Adrenal gland (tissue), 12 donors: Measurements from ENCODE around the gene FLVCR1. TPM values are rescaled to one million over a fixed set of nuclear protein-coding genes. Genes with fewer than 3 reads are reported as not detected.

Experiments used
- DNase-seq, 7 donors: peaks; one replicate each; pipeline ENCODE4 v3.0.0-alpha.2; 2019 to 2020
- H3K27ac ChIP-seq, 5 donors: fragments of 200-600 bp; sonication (generic) in 4 of 5; 1 replicate in 3 of 5; 2 replicates in 2 of 5; pipeline versions ENCODE4 v1.5.1 to v1.8.0; 2016 to 2020; ENCODE audit warnings: mild to moderate bottlenecking in 1 of 5
- H3K27me3 ChIP-seq: fragments of 200-600 bp; 2 replicates; pipeline ENCODE4 v1.8.0; 2021
- H3K36me3 ChIP-seq, 2 donors: fragments of 200-600 bp; replicated peaks in 1 of 2; 1 replicate in 1 of 2; 2 replicates in 1 of 2; pipeline versions ENCODE4 v1.5.1 to v1.8.0; 2018 to 2022
- H3K4me1 ChIP-seq, 2 donors: fragments of 200-600 bp; replicated peaks in 1 of 2; 1 replicate in 1 of 2; 2 replicates in 1 of 2; pipeline versions ENCODE4 v1.5.1 to v1.8.0; 2018 to 2021
- H3K4me3 ChIP-seq, 4 donors: fragments of 200-600 bp; sonication (generic) in 3 of 4; one replicate each; pipeline ENCODE4 v1.5.1; 2016 to 2018
- H3K9me3 ChIP-seq, 3 donors: fragments of 200-600 bp; sonication (generic) in 1 of 3; replicated peaks in 1 of 3; 1 replicate in 2 of 3; 2 replicates in 1 of 3; pipeline versions ENCODE4 v1.5.1 to v1.8.0; 2016 to 2021
- POLR2A ChIP-seq, 2 donors: fragments of 450-650 bp; IDR thresholded peaks; one replicate each; pipeline ENCODE4 v1.6.1; 2017; ENCODE audit warnings: antibody characterized with exemption in 2 of 2, mild to moderate bottlenecking in 2 of 2, moderate library complexity in 1 of 2
- WGBS, 4 donors: extraction: QIAGEN DNeasy Blood & Tissue Kit in 2 of 4; methylation state at CpG; one replicate each; pipeline versions ENCODE4 v1.1.5 to v1.1.7; 2013 to 2017; 5-methylcytosine and 5-hydroxymethylcytosine counted together
- intact Hi-C, 2 donors: fragments of 100-400 bp; cut with DNase I; formaldehyde crosslinking; loops; one replicate each; pipeline versions ENCODE4 v1.14.1 to v1.15.0; 2022 to 2023
- polyA plus RNA-seq, 3 donors: library from polyadenylated mRNA; stranded (reverse); fragments of 200-250 nt in 2 of 3; fragments of 350-450 nt in 1 of 3; fragmentation: Illumina TruSeq in 1 of 3; extraction: RNeasy Lipid Tissue Mini Kit (QIAGEN cat#74804) in 1 of 3; gene quantifications; one replicate each; pipeline ENCODE4 v1.2.3, GENCODE V29; 2013 to 2014
- total RNA-seq, 9 donors: library from RNA; depleted of rRNA in 4 of 9; stranded (reverse); fragments of >200 nt in 4 of 9; fragments of 120-200 nt in 1 of 9; fragmentation: NEBNext Ultra II Directional in 1 of 9; extraction: Animal tissue kit (Norgen Biotek cat#: 25700) in 1 of 9; gene quantifications; one replicate each; pipeline versions ENCODE4 v1.1.0 to v1.2.4, GENCODE V29; 2013 to 2023
- TF ChIP-seq, protein P1 (sequence below), 6 experiments: fragments of 450-650 bp in 4 of 6; fragments of 200-600 bp in 2 of 6; sonication (generic) in 1 of 6; IDR thresholded peaks; 1 replicate in 5 of 6; 2 replicates in 1 of 6; pipeline versions ENCODE4 v1.5.1 to v1.8.0; 2016 to 2021; ENCODE audit warnings: antibody characterized with exemption in 6 of 6, mild to moderate bottlenecking in 2 of 6, moderate library complexity in 1 of 6
- donor health status: healthy with polysubstance abuse.
- donor health status: Bipolar disorder and iron deficiency.
- donor health status: DM: yes; HTN: yes; CAD: no.
- donor health status: DM: no; HTN: no; CAD: no.
- donor health status: DM: no; HTN: no; CAD: no.
- donor health status: DM: yes; HTN: yes; CAD: no.

FLVCR1 gene
- total and polyA plus RNA-seq, 12 donors = 1.7 to 34.2 (median 4.9) TPM

GRCh38 chr1:212935387-212935981 is 77.4 kb downstream of the FLVCR1 start:
- TF ChIP-seq POLR2A (IDR thresholded peaks at IDR 0.05) = no peak
- TF ChIP-seq, protein P1, sequence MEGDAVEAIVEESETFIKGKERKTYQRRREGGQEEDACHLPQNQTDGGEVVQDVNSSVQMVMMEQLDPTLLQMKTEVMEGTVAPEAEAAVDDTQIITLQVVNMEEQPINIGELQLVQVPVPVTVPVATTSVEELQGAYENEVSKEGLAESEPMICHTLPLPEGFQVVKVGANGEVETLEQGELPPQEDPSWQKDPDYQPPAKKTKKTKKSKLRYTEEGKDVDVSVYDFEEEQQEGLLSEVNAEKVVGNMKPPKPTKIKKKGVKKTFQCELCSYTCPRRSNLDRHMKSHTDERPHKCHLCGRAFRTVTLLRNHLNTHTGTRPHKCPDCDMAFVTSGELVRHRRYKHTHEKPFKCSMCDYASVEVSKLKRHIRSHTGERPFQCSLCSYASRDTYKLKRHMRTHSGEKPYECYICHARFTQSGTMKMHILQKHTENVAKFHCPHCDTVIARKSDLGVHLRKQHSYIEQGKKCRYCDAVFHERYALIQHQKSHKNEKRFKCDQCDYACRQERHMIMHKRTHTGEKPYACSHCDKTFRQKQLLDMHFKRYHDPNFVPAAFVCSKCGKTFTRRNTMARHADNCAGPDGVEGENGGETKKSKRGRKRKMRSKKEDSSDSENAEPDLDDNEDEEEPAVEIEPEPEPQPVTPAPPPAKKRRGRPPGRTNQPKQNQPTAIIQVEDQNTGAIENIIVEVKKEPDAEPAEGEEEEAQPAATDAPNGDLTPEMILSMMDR (IDR thresholded peaks at IDR 0.05) = no peak
- no peak for DNase-seq
- no peaks in the 10 kb centered on the region for H3K4me1 ChIP-seq

DNA sequence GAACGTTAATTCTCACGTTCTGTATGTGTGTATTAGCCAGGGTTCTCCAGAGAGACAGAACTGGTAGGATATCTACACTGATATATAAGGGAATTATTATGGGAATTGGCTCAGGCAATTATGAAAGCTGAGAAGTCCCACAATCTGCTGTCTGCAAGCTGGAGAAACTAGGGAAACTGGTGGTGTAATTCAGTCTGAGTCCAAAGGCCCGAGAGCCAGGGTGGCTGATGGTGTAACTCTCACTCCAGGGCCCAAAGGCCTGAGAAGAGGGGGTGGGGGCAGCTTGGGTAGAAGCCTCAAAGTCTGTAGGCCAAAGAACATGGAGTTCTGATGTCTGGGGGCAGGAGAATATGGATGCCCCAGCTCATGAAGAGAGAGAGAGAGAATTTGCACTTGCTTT is 79.0 kb downstream of the FLVCR1 start:
- Histone ChIP-seq H3K4me3 (no peak overlapping the region), H3K9me3 (peaks cover 0 to 6% (median 0%) of the 10 kb centered on the region in 3 donors), H3K4me1 (no peaks in the 10 kb centered on the region), H3K36me3 (no peaks in the 10 kb centered on the region), H3K27ac (no peak overlapping the region), H3K27me3 (no peaks in the 10 kb centered on the region)
- TF ChIP-seq, protein P1 (IDR thresholded peaks at IDR 0.05) = no peak
- no peak for TF ChIP-seq POLR2A (IDR thresholded peaks at IDR 0.05)
- no peak for DNase-seq
- intact Hi-C loops = no loop called here
- 89 to 98% (median 91%) methylated on average over 3 of the region's 3 CpGs for WGBS, 4 donors

More at GRCh38 chr1:212935387-212935981, 77.4 kb downstream of the FLVCR1 start:
- Histone ChIP-seq H3K9me3 (peaks cover 0 to 6% (median 0%) of the 10 kb centered on the region in 3 donors), H3K4me3 (no peak overlapping the region), H3K36me3 (no peaks in the 10 kb centered on the region), H3K27me3 (no peaks in the 10 kb centered on the region), H3K27ac (no peak overlapping the region)
- intact Hi-C loops = no loop called here
- WGBS, 4 donors = 88 to 95% (median 92%) methylated on average over 7 of the region's 7 CpGs

DNA sequence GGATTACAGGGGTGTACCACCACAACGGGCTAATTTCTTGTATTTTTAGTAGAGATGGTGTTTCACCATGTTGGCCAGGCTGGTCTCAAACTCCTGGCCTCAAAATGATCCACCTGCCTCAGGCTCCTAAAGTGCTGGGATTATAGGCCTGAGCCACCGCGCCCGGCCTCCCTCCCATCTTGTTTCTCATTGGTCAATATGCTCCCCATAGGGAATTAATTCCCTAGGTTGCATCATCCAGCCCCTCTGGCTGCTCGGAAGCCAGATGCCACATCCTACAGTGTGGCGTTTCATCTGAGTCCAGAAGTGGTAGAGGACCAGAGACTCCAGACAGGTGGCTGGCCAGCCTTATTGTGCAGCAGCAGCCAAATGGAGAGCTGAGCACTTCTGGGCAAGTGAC is 80.8 kb downstream of the FLVCR1 start:
- WGBS, 4 donors = 91 to 96% (median 93%) methylated on average over 6 of the region's 6 CpGs
- H3K27ac ChIP-seq = no peak overlapping the region
- no peaks in the 10 kb centered on the region for H3K36me3 ChIP-seq
- TF ChIP-seq, protein P1 (IDR thresholded peaks at IDR 0.05) = no peak
- TF ChIP-seq POLR2A (IDR thresholded peaks at IDR 0.05) = no peak
- no peak overlapping the region for H3K4me3 ChIP-seq
- intact Hi-C loops = no loop called here
- H3K4me1 ChIP-seq = no peaks in the 10 kb centered on the region
- H3K27me3 ChIP-seq = no peaks in the 10 kb centered on the region
- peaks cover 0 to 6% (median 0%) of the 10 kb centered on the region in 3 donors for H3K9me3 ChIP-seq
- DNase-seq = no peak

DNA sequence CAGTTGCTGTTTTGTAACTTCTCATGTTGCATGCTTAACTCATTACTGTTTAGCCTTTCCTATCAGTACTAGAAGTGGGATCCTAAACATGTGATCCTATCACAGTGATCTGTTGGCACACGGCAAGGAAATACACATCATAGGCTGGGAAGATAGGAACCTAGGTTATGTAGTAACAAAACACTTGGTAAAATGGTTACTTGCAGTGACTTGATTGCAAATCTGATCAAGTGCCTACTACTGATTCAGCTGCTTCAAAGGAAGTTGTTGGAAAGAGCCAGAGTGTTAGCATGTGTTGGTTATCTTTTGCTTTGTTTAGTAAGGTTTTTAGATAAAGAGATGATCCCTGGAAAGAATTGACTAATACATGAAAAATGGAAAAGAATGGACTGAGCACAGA is 83.4 kb downstream of the FLVCR1 start:
- Histone ChIP-seq H3K36me3 (no peaks in the 10 kb centered on the region), H3K9me3 (peaks cover 0 to 6% (median 0%) of the 10 kb centered on the region in 3 donors), H3K4me3 (no peak overlapping the region), H3K4me1 (no peaks in the 10 kb centered on the region), H3K27me3 (no peaks in the 10 kb centered on the region), H3K27ac (no peak overlapping the region)
- 83 to 96% (median 92%) methylated on average over 1 of the region's 1 CpG for WGBS, 4 donors
- TF ChIP-seq, protein P1 (IDR thresholded peaks at IDR 0.05) = no peak
- no peak for TF ChIP-seq POLR2A (IDR thresholded peaks at IDR 0.05)
- DNase-seq = no peak
- intact Hi-C loops = no loop called here
